Ascending aorta (tissue), 2 donors: Measurements from ENCODE around the gene SEZ6. TPM values are rescaled to one million over a fixed set of nuclear protein-coding genes. Genes with fewer than 3 reads are reported as not detected.

ENCODE experiments used
- DNase-seq, 2 donors: peaks; one replicate each; pipeline ENCODE4 v3.0.0-alpha.2; 2019; ENCODE audit warnings: low spot score in 2 of 2
- H3K27ac ChIP-seq, 2 donors: fragments of 200-600 bp; sonication (generic); one replicate each; pipeline ENCODE4 v1.5.1; 2016 to 2017; ENCODE audit warnings: mild to moderate bottlenecking in 1 of 2
- H3K27me3 ChIP-seq: fragments of 200-600 bp; sonication (generic); one replicate; pipeline ENCODE4 v1.5.1; 2017
- H3K36me3 ChIP-seq, 2 donors: fragments of 200-600 bp; sonication (generic); one replicate each; pipeline ENCODE4 v1.5.1; 2016
- H3K4me1 ChIP-seq, 2 donors: fragments of 200-600 bp; sonication (generic); one replicate each; pipeline ENCODE4 v1.5.1; 2016 to 2017; ENCODE audit warnings: mild to moderate bottlenecking in 1 of 2
- H3K4me3 ChIP-seq, 2 donors: fragments of 200-600 bp; sonication (generic); one replicate each; pipeline ENCODE4 v1.5.1; 2016 to 2017; ENCODE audit warnings: mild to moderate bottlenecking in 1 of 2
- H3K9me3 ChIP-seq, 2 donors: fragments of 200-600 bp; sonication (generic); one replicate each; pipeline ENCODE4 v1.5.1; 2016
- CTCF ChIP-seq, 3 experiments: fragments of 200-600 bp in 2 of 3; fragments of 450-650 bp in 1 of 3; sonication (generic) in 2 of 3; IDR thresholded peaks; one replicate each; pipeline ENCODE4 v1.5.1; 2016 to 2019; ENCODE audit warnings: antibody characterized with exemption in 3 of 3, mild to moderate bottlenecking in 1 of 3, moderate library complexity in 1 of 3
- intact Hi-C: fragments of 100-400 bp; cut with DNase I; formaldehyde crosslinking; loops from one replicate; pipeline ENCODE4 v1.15.1; 2023
- total RNA-seq: library from RNA; depleted of rRNA; stranded (reverse); fragments of >200 nt; gene quantifications from one replicate; pipeline ENCODE4 v1.1.0, GENCODE V29; 2016

SEZ6 gene
- total RNA-seq, 1 donor from 2014 or later: not detected

- no peaks in the 10 kb centered on the region for H3K4me1 ChIP-seq
- H3K36me3 ChIP-seq: no peaks in the 10 kb centered on the region
- no peak overlapping the region for H3K27ac ChIP-seq
- H3K9me3 ChIP-seq: no peaks in the 10 kb centered on the region
- no peak for DNase-seq
- no peak overlapping the region for H3K4me3 ChIP-seq
- H3K27me3 ChIP-seq: no peaks in the 10 kb centered on the region
- intact Hi-C loops: no loop called here
- TF ChIP-seq CTCF (IDR thresholded peaks at IDR 0.05): no peak
These were observed 30.8 kb downstream of the SEZ6 start for GRCh38 chr17:28975031-28975430.

- Histone ChIP-seq H3K9me3 (no peaks in the 10 kb centered on the region), H3K4me3 (no peak overlapping the region), H3K36me3 (no peaks in the 10 kb centered on the region), H3K27ac (no peak overlapping the region), H3K27me3 (no peaks in the 10 kb centered on the region), H3K4me1 (no peaks in the 10 kb centered on the region)
- TF ChIP-seq CTCF (IDR thresholded peaks at IDR 0.05): no peak
- intact Hi-C loops: no loop called here
- no peak for DNase-seq
These were observed 31.4 kb downstream of the SEZ6 start for GRCh38 chr17:28974451-28974850.

- Histone ChIP-seq H3K27me3 (no peaks in the 10 kb centered on the region), H3K27ac (no peak overlapping the region), H3K4me3 (no peak overlapping the region), H3K36me3 (no peaks in the 10 kb centered on the region), H3K4me1 (no peaks in the 10 kb centered on the region), H3K9me3 (no peaks in the 10 kb centered on the region)
- DNase-seq: no peak
- no peak for TF ChIP-seq CTCF (IDR thresholded peaks at IDR 0.05)
- intact Hi-C loops: no loop called here
These were observed 32.4 kb downstream of the SEZ6 start for GRCh38 chr17:28973425-28973824.

- Histone ChIP-seq H3K4me1 (no peaks in the 10 kb centered on the region), H3K9me3 (no peaks in the 10 kb centered on the region), H3K36me3 (no peaks in the 10 kb centered on the region), H3K4me3 (no peak overlapping the region), H3K27me3 (no peaks in the 10 kb centered on the region), H3K27ac (no peak overlapping the region)
- TF ChIP-seq CTCF (IDR thresholded peaks at IDR 0.05): no peak
- intact Hi-C loops: no loop called here
- no peak for DNase-seq
These were observed 33.4 kb downstream of the SEZ6 start for GRCh38 chr17:28972437-28972836.

GRCh38 chr17:28970879-28971278 lies 35.0 kb downstream of the SEZ6 start:
- intact Hi-C loops: no loop called here
- TF ChIP-seq CTCF (IDR thresholded peaks at IDR 0.05): no peak
- no peak for DNase-seq
- Histone ChIP-seq H3K4me1 (no peaks in the 10 kb centered on the region), H3K4me3 (no peak overlapping the region), H3K27me3 (no peaks in the 10 kb centered on the region), H3K36me3 (no peaks in the 10 kb centered on the region), H3K9me3 (no peaks in the 10 kb centered on the region), H3K27ac (no peak overlapping the region)

GRCh38 chr17:28969706-28970393 lies 36.0 kb downstream of the SEZ6 start:
- H3K36me3 ChIP-seq: no peaks in the 10 kb centered on the region
- H3K9me3 ChIP-seq: no peaks in the 10 kb centered on the region
- DNase-seq: no peak
- intact Hi-C loops: no loop called here
- TF ChIP-seq CTCF (IDR thresholded peaks at IDR 0.05): no peak
- H3K4me1 ChIP-seq: no peaks in the 10 kb centered on the region
- no peak overlapping the region for H3K27ac ChIP-seq
- no peak overlapping the region for H3K4me3 ChIP-seq
- no peaks in the 10 kb centered on the region for H3K27me3 ChIP-seq
